ENCODE data around the gene SESN3.
A peak's percentile ranks its signal among the peaks of the same experiment; 100 is the strongest.
"Not testable (repeated sequence)": the region's sequence is repeated elsewhere in the genome, so short reads cannot be mapped to it uniquely, and the experiment has no call there.

Gene SESN3, protein sequence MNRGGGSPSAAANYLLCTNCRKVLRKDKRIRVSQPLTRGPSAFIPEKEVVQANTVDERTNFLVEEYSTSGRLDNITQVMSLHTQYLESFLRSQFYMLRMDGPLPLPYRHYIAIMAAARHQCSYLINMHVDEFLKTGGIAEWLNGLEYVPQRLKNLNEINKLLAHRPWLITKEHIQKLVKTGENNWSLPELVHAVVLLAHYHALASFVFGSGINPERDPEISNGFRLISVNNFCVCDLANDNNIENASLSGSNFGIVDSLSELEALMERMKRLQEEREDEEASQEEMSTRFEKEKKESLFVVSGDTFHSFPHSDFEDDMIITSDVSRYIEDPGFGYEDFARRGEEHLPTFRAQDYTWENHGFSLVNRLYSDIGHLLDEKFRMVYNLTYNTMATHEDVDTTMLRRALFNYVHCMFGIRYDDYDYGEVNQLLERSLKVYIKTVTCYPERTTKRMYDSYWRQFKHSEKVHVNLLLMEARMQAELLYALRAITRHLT

DNA sequence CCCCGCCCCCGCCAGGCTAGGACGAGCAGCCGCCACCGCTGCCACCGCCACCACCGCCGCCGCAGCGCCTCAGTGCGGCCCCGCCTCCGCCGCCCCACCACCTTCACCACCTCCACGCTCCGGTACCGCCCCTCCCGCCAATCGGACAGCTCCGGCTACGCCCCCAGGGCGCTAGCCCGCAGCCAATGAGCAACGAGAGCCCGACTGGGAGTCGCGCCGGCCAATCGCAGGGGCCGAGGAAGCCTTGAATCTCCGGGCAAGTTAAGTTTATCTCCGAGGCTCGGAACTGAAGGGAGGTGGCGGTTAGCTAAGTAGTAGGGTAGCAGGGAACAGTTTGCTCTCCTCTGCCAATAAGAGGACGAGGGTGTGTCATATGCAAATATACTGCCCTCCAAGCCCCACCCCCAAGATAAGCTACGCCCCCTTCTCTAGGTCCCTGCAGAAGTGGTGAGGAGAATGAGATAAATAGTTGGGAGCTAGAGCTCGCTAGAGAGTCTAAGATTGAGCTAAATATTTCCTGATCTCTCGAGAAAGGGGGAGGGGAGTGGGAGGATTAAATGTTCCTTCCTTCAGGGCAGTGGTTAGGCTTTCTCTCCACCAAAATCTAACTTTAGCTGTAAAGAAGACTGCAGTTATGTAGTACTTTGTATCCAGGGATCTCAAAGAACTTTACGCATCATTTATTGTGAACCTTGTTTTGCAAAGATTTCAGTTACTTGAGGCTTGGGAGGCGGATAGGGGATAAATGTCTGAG is at the start of gene SESN3:
SESN3 (minus strand) TSS at position 76 of the 754 bp plus-strand sequence. CDS start 342 bp downstream, outside the sequence.
- DNase-seq: peak; percentile 100

DNA sequence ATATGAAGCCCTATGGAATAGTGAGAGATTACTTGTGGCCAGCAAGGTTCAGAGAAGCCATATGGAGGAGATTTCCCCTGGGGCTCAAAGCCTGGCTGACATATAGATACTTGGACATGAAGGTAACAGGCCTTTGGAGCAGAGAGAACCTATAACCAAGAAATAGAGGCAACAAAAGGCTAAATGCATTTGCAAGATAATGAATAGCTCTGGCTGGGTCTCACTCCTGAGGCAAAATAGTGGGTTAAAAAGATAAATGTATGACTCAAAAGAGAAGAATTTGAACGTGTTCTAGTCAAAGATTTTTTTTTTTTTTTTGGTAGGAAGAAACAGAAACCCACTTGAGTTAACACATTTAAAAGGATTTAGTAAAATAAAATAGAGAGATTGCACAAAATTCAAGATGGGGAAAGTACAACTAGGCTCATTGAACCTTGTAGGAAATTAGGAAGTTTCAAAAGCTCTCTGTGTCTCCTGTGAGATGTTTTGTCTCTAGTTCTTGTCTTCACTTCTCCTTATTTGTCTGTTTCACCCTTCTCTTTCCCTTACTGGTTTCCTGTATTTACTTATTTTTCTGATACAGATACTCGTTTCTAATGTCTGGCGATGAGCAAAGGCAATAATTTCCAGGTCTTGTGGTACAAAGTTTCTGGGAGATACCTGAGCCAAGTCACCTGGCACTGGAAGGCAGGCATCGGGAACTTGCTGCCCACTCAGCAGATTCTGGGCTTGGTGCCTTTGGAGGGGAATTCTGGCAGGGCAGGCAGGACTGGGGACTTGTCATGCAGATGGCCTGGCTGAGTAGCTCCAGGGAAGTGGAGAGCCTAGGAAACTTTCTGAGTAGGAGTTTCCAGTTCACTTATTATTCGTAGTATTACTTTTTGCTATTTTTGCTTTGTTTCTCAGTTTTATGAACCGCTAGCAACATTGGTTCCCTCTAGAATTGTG is 49.2 kb upstream of the SESN3 start:
- DNase-seq: peak; percentile 51

DNA sequence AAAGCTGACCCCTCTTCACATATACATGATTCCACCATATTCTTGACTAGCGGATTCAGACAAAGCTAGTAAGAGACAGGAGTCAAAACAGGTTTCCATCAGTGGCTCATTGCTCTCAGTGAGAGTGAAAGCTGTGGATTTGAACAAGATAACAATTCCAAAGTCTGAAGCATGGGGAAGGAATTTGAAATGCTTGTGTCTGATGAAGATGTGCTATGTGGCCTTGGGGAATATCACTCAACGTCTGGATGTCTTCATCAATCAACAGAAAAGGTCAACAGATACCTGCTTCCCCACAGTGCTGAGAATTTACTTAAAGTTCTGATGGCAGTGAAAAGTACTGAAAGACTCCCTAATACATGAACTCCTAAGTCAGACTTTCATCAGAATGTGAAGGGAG is 46.9 kb upstream of the SESN3 start:
- DNase-seq: no peak

DNA sequence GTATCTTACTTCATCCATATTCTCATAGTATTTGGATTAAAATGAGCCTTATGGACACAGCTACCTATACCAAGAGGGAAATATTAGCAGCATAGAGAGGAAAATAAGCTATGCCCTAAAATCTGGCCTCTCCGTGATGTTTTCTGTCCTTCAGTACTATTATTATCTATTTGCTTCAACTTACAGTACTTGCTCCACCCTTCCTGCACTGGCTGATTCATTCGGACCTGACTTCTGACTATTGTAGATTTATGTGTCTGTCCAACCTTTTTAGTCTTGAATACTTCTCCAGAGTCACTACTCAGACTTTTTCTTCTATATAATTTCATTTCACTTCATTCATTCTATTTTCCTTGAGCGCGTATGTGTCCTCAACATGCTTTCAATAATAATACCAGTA is 45.1 kb upstream of the SESN3 start:
- DNase-seq: no peak

DNA sequence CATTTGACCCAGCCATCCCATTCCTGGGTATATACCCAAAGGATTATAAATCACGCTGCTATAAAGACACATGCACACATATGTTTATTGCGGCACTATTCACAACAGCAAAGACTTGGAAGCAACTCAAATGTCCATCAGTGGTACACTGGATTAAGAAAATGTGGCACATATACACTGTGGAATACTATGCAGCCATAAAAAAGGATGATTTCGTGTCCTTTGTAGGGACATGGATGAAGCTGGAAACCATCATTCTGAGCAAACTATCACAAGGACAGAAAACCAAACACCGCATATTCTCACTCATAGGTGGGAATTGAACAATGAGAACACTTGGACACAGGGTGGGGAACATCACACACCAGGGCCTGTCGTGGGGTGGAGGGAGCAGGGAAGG is 42.6 kb upstream of the SESN3 start:
- DNase-seq: not testable (repeated sequence)

GRCh38 chr11:95269036-95269819 is 38.2 kb upstream of the SESN3 start:
- DNase-seq: no peak

- DNase-seq: no peak
Observed at GRCh38 chr11:95268391-95268790, 37.4 kb upstream of the SESN3 start.

DNA sequence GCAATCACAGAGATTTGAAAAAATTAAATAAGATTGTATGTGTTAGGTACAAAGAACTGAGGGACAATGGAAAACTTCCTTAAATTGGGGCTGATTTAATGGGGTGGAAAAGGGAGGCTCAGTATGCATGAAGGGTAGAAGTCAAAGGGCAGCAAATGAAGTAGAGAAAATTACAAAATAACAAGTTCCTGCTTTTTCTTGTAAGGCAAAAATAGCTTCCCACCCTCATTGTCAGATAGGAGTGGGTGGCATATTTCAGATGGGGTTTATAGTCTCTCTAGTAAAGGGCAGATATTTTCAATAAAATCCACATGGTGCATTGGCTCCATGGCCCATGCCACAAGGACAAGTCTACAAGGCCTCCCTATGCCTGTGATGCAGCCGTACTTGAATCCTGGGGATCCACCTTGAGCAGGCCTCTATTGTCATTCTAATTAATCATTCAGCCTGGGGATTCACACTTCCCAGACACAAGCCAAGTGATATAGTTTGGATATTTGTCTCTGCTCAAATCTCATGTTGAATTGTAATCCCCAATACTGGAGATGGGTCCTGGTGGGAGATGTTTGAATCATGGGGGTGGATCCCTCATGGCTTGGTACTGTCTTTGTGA is 36.7 kb upstream of the SESN3 start:
- DNase-seq: no peak

- no peak for DNase-seq
Observed at GRCh38 chr11:95266751-95267374, 35.9 kb upstream of the SESN3 start.

DNA sequence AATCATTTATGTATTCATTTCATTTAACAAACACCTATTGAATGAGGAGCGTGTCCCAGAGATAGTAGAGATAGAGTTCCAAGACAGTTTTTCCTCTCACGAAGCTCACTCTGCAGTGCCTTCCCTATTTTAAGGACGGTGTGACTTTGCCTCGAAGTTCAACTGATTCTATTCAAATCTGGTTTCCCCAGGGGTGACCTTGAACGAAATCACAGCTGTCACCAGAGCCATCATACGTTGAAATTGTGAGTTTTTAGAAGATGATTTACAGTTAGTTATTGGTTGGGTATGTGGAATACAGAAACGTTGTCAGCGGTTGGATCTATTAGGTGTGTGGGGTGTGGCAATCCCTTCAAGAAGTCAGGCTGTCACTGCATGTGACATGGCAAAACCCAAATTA is 33.9 kb upstream of the SESN3 start:
- DNase-seq: no peak

DNA sequence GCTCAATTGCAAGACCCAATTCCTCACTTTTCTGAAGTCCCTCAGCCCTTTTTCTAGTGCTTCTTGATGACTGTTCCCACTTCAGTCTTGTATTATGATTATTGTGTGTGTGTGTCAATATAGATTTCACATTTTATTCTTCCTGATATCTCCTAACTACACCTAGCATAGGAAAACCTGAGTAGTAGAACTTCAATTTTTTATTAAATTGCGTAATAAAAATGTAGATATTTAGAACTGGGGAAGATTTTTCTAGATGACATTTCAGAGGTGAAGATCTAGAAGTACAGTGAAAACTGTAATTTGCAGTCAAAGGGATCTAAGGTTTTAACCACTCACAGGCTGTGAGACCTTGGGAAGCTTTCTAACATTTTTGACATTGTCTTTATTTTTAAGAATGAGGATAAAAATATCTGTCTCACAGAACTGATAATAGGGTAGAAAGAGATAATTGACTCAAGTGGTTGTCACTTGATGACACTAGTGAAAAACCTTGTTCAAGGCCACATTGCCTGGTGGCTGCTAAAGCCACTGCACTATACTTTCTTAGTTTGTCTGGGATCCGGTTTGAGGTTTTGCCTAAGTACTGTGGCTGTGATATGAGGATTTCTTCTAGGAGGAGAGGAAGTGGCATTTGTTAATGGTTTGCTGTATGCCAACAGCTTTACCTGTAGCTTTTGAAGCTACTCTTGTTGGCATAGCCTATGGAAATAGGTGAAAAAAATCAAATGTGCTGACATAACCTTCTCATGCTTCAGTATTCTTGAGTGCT is 32.2 kb upstream of the SESN3 start:
- DNase-seq: no peak

DNA sequence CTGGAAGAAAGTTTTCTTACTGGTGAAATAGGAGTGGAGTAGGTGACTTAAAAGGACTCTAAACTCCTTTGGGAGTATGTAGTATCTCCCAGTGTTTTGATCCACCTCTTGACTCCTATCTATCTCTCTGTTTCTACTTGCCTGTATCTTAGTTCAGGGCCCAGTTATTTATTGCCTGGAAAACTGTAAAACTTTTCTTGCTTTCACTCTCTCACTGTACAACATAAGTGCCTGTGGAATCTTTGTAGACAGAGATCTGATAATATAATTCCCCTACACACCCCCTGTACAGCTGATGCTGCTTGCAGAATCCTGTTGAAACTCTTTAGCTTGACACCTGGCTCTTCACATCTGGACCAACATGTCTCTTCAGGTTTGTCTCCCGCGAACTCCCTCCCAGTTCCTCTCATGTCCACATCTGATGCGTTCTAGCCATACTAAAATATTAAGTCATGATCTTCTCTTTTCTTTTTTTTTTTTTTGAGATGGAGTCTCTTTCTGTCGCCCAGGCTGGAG is 26.5 kb upstream of the SESN3 start:
- no peak for DNase-seq

- no peak for DNase-seq
Observed at GRCh38 chr11:95256321-95256779, 25.3 kb upstream of the SESN3 start.

DNA sequence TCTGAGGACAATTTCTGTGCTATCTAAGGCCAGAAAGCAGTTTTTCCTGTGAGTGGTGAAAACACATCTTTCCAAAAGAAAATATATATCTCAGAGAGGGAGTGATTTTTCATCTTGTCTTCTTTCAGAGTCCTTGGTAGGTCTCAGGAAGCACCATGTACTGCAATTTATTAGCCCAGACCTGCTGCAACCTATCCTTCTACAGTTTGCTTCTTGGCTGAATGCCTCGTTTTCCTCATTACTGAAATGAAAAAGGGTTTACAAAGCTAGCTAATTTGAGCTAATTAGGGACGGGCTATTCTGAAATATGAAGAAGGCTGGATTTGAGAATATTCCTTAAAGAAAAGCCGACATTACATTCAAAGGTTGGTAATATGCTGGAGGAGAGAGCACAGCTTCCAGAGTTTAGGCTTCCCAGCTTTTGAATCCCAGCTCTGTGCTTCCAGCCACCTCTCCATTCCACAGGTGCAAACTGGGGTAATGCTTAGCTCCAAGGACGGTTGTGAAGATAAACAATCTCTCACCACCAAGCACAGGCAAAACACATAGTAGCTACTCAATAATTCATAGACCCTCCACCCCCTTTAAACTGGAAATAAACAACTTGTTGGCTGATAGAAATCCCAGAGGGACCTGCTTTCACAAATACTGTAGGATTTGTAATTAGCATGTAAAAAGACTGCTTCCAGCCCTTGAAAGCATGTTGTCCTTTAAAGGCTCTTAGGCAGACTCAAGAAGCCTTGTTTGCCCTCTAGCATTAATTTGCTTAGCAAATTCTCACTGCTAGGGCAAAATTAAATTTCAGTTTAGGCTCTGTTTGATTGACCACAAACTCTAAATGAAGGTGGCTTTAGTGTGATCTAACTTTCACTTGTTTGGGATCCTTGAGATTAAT is 24.5 kb upstream of the SESN3 start:
- DNase-seq: no peak

GRCh38 chr11:95254716-95255115 is 23.7 kb upstream of the SESN3 start:
- no peak for DNase-seq

DNA sequence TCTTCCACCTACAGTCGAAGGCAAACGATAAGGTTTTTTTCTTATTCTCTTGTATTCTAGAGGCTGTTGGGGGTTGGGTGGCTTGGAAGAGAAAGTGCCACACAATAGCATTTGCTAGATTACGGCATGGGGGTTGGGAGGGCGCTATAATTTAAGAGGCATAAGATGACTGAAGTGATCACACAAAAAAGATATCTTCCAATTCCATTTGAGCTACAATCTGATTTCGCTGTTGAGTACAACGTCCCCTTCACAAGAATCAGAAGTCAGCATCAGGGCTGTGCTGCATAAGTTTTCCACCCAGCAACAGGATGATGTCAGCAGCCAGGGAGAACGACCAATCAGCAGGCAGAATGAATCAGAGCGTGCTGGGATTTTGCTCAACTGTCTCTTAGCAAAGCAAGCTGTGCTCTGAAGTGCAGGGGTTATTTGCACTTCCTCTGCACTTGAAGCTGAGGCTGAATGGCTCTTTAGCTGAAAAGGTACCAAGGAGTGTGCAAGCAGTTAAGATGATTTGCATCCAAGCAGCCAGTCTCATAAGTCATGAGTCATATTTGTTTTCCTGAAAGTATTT is 23.2 kb upstream of the SESN3 start:
- DNase-seq: peak; percentile 91

- DNase-seq: no peak
Observed at GRCh38 chr11:95253141-95253540, 22.1 kb upstream of the SESN3 start.

GRCh38 chr11:95252586-95252985 is 21.6 kb upstream of the SESN3 start:
- no peak for DNase-seq

Measured in right hindlimb (tissue), 1 donor.